HG03097 (cell line): ENCODE data around the gene SELENOO.

Source experiments
- ATAC-seq: cut with Tn5 transposase; IDR thresholded peaks from one replicate; pipeline ENCODE4 v1.9.1; 2021; ENCODE audit not compliant: unreplicated experiment, low FRiP score

SELENOO gene

DNA sequence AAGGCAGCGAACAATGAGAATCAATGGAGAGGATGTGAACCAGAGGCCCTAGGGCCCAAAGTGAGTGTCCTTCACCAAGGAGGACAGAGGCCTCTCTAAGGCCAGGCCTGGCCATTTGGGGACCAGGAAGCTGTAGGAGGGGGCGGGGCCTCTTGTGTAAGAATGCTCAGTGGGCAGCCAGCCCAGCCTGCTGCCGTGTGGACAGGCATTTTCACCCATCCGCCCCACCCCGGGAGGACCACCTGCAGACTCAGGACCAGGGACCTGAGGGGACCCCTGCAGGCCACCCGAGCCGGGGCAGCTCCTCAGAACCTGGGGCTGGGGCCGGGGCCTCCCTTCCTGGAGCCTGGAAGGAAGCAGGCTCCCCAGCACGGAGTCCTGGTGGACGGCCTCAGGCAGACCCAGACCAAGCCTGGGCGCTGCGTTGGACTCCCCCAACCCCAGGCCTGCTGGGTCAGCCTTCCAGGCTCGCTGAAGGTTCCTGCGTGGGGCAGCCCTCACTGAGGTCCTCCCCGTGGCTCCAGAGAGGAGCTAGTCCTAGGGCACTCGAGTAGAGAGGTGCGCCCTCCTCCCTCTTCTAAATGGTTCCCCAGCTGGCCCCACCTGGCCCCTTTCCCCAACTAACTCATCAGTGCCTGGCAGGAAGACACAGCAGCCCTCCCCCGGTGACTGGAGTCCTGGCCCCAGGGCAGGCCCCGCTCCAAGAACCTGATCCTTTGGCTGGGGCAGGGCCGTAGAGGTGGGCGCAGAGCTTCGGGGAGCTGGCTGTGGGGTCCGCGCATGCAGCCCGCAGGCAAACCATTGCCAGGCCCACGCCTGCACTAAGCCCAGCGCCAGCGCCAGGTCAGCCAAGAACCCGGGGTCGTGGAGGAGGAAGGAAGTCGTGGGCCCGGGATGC, 16.6 kb upstream of the SELENOO start:
- ATAC-seq: no peak

DNA sequence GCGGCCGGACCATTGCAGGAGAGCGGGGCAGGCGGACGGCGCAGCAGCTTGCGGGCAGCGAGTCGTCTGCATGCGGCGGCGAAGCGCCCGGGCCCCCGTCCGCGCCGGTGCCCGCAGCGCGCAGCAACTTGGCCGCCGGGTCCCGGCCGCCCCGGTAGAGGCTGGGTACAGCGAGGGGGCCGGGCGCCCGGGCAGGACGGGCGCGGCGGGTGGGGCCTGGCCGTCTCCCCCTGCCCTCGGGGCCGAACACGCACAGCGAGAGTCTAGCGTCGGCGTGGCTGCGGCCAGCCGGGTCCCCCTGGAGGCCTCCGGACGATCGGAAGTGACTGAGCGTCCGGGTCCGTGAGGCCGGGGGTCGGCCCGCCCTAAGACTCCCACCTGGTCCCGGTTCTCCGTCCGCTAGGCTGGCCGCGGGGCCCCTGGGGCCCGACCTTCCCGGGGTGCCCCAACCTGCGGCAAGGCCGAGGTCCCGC, 15.9 kb upstream of the SELENOO start:
- no peak for ATAC-seq

DNA sequence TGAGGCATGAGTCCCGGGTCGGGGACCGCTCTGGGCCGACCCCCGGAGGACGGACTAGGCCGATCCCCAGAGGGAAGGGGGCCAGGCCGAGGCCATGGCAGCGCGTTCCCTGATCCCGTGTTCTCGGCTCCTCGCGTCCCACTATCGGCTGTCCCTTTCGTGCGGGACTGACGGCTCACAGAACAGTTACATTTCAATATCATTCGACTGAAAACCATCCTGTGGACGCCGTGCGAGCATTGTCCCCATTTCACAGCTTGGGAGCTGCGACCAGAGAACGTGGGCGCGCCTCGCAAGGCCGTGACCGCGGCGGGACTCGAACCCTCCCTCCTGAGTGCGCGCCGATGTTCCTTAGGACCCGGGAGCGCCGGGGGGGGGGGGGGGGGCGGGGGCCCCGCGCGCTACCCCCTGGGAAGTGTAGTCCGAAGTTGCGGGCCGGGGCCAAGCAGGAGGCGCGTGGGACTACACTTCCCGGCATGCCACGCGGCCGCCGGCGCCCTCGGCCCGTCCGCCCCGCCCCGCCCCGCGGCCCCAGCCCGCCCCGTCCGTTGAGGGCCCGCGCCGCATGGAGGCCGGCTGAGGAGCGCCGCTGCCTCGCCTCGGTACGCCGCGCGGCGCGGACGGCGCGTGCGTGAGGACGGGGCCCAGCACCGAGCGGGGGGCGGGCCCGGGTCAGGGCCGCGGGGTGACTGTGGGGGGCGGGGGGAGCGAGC, 15.3 kb upstream of the SELENOO start, which contains the start of gene TRABD:
TRABD (plus strand) TSS at position 539 of the 713 bp plus-strand sequence. CDS start 7,148 bp downstream, outside the sequence.
- peak; percentile 29 for ATAC-seq

DNA sequence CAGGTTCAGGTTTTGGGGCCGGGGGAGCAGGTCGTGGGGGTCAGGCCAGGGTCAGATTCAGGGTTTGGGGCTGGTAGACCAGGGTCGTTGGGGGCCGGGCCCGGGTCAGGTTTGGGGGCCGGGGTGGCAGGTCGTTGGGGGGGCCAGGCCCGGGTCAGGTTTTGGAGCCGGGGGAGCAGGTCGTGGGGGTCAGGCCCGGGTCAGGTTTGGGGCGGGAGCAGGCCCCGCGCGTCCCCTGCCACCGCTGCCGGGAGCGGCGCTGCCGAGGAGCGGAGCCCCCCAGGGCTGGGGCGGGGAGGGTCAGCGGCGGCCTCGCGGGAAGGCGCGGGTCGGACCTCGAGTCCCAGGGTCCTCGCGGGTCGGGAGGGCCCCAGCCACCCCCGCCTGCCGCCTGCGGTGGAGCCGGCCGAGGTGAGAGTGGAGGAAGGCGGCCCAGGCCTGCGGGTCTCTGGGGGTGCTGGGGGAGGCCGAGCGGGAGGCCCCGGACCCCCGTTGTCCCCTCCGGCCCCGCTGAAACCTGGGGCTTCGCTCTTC, 14.6 kb upstream of the SELENOO start:
- ATAC-seq: no peak

DNA sequence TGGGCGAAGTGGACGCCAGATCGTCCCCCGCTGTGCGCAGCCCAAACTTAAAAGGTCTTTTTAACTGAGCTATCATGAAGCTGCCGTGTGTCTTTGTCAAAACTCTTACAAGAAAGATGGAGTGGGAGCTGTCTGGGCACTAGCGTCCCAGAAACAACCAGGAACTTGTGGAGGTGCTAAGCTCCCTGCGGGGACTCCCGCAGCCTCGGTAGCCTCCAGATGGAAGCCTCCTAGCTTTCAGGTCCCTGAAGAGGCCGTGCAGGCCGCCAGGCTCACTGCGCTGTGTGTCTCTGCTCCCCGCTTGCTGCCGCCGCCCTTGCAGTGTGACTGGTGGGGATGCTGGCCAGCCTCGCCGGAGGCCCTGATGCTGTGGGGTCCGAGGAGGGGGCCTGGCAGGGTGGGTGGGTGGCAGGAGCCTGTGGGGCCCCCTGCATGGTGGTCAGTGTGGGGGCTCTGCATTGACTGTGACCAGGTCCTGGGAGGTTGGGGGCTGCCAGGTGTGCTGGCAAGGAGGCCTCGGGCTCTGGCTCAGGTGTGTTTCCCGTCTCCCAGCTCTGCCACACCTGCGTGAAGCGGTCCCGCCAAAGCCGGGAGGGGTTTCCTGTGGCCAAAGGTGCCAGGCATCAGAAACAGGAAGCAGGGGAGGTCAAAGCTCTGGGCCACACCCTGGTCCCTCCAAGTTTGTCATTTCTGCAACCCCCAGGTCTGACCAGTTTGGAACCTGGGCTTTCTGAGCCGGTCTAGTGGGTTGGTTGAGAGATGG, 13.9 kb upstream of the SELENOO start:
- no peak for ATAC-seq

DNA sequence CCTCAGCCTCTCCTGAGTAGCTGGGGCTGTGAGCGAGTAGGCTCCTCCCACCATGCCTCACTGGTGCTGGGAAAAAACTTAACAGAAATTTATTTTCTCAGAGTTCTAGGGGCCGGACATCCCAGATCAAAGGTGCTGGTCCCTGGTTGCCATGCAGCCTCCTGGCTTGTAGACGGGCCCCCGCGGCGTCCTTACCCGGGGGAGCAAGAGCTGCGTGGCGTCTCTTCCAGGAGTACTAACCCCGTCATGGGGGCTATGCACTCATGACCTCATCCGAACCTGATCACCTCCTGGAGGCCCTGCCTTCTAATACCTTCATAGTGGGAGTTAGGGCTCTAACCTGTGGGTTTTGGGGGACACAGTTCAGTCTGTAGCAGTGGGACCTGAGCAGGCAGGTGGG, 12.5 kb upstream of the SELENOO start:
- no peak for ATAC-seq

DNA sequence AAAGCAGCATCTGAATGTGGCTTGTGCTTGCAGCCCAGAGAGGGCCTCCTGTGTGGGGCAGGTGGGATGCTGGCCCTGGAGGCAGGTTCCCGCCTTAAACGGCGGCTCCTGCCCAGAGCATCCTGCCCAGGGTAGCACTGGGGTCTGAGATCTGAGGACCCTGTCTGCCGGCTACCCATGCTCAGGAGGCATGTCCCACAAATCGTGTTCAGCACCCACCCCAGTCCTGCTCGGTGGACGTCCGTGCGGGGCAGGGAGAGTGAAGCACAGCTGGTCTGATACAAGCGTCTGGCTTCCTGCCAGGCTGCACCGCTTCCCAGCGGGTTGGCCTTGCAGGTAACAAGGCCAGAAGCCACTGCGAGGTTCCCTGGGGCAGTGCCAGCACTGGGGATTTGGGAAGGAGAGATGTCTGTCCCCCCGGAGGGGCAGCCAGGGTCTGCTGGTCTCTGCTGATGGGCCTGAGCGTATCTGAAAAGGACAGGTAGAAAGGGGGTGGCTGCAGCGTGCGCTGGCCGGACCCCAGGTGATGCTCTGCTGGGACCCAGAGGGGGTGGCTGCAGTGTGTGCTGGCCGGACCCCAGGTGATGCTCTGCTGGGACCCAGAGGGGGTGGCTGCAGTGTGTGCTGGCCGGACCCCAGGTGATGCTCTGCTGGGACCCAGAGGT, 11.5 kb upstream of the SELENOO start:
- no peak for ATAC-seq

DNA sequence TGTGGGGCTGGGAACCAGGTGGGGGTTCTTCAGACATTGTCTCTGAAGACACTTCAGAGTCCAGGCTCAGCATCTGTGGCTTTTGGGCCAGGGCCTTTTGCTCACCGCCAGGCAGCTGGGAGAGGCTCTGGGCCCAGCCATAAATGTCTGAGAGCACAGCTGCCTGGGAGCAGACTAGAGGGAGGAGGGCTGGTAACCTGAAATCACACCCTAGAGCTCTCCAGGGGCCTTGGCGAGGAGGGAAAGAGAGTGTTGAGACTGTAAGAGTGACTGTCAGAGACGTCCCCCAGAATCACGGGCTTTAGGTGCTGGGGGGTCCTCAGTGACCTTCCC, 11.0 kb upstream of the SELENOO start:
- ATAC-seq: no peak

DNA sequence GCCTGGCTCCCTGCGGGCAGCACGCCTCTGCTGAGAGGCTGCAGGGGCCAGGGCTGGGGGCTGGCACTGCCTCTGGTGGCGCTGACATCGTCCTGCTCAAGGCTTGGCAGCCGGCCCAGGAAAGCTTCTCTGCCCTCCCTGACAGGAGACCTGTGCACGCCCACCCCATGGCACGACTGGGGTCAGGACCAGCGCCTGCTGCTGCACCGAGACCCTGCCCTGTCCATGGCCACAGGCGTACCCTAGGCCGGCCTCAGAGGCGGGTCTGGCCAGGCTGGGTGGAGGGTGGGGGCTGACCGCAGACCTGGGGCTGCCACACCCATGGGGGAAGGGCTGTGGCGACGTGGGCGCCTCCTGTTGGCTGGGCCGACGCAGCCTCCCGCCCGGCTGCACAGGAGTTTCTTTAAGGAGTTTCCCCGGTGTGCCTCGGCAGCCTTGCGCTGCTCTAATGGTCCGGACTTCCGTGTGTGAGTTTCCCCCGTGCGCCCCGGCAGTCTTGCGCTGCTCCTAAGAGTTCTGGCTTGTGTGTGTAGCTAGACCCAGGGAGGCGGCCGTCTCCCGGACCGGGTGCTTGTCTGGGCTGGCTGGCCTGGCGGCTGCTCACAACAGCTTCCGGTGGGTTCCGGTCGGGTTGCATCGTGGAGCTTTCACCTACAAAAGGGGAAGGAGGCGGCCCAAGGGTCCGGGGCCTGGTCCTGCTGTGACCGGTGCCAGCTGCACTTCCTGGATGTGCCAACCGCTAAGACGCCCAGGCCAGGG, 10.4 kb upstream of the SELENOO start:
- ATAC-seq: peak; percentile 40

DNA sequence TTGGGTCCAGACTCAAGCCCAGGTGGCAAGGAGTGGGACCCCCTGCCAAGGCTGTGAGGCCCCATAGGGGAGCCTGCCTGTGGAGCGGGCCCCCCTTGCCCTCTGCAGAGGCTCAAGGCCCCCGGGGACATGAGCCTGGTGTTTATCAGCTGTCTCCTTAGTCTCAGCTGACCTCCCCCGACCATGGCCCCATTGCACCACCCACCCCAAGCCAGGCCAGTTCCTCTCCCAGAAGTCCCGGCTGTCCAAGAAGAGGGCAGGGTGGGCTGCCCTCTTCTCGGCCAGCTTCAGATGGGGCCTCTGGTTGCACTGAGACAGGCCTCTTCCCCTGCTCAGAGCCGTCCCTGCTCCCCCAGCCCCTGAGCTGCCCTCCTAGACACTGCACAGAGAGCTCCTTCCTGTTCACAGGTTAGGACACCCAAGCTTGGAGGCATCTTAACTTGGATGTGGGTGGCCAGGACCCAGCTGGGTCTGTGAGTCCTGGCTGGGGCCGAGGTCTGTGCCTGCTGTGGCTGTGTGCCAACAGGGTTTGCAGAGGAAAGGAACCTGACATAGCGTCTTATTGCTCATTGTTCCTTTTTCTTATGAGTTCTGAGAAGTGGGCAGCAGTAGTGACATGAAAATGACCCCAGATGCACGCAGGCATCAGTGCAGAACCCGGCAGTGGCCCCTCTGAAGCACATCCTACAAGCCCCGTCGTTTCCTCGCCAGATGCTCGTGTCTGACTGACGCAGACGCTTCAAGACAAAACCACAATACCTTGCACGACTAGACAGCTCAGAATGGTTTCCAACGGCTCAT, 9.7 kb upstream of the SELENOO start:
- ATAC-seq: peak; percentile 26

DNA sequence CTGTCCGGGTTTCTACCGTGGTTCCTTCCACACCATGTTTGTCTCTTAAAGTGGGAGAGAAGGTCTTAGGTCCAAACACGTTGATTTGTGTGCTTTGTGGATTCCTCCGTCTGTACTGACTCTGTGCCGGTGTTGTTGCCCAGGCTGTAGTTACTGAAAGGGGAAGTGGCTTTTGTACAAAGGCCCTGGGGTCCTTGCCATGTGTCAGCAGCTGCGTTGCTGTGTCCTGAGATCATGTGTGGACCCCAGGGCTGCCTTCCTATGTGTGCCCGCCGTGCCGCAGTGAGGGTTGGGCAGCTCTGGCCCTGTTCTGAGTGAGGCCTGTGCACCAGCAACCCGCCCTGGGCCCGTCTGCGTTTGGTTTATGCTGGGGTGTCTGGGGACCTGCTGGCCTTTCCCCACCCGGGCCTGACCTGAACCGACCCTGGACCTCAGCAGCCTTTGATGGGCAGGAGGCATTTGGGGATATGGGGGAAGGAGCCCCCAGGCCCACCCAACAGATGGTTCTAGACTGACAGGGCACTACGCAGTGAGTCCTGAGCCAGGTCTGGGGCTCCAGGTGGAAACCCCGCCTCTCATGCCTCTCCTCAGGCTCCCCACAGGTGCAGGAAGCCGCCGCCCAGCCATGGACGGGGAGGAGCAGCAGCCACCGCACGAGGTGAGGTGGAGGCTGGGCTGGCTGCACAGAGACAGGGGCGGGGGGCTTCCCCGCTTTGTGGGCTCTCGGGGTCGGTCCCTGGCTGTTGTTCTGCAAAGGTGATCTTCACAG, 8.2 kb upstream of the SELENOO start:
- ATAC-seq: no peak

DNA sequence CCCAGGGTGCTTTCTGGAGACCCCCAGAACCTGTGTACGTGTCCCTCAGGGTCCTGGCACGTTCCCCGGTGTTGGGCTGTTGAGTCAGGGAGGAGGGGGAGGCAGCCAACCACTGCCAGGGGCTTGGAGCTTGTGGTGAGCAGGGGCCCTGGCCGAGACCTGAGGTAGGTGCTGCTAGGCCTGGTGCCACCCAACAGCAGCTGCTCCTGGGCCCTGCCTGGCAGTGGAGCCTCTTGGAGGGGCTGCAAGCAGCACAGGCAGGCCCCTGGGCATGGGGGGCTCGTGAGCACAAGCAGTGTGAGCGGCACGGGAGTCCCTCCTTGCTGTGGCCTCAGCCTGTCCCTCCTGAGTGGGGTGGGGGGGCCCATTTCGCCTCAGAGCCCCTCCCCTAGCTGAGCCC, 7.2 kb upstream of the SELENOO start:
- no peak for ATAC-seq

DNA sequence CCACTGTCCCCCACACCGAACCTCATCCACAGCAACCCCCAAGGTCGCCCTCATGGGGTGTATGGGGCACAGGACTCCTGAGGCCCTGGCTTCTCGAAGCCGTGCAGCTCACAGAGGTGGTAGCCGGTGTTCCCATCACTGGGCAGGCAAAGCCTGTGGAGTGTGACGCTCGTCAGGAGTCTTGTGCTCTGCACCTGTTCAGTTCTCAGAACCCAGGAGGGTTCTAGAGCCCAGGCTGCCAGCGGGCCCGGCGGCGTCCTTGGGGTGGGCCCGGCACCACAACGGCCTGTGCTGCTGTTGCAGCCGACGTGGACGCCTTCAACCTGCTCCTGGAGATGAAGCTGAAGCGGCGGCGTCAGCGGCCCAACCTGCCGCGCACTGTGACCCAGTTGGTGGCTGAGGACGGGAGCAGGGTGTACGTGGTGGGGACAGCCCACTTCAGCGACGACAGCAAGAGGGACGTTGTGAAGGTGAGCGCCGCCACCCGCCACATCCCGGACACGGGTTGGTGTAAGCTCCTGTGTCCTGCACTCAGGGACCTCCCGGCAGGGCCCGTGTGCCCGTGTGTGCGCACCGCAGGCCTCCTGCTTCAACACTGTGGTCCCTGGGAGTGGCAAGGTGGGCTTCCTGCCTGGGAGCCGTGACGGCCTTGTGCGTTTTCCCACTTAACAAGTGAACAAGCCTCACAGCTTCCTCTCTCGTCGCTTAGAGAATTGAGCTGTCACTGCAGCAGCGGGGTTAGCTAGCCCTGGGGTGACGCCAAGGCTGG, 6.6 kb upstream of the SELENOO start:
- ATAC-seq: no peak

DNA sequence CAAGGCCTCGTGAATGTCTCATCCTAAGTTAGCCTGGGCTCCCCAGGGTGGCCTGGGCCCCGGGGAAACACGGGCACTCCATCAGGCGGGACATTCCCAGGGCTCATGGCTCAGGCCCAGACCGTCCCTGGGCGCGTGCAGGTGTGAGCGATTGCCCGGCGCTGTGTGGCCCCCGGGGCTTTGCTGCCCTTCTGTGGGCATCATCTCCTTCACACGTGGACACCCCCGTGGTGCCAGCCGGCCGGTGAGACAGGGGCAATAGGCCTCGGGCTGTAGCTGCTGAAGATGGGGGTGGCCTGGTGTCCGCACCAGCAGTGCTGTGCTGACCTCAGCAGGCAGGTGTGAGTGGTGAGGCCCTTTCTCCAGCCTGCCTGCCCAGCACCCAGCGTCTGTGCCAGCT, 4.6 kb upstream of the SELENOO start:
- no peak for ATAC-seq

DNA sequence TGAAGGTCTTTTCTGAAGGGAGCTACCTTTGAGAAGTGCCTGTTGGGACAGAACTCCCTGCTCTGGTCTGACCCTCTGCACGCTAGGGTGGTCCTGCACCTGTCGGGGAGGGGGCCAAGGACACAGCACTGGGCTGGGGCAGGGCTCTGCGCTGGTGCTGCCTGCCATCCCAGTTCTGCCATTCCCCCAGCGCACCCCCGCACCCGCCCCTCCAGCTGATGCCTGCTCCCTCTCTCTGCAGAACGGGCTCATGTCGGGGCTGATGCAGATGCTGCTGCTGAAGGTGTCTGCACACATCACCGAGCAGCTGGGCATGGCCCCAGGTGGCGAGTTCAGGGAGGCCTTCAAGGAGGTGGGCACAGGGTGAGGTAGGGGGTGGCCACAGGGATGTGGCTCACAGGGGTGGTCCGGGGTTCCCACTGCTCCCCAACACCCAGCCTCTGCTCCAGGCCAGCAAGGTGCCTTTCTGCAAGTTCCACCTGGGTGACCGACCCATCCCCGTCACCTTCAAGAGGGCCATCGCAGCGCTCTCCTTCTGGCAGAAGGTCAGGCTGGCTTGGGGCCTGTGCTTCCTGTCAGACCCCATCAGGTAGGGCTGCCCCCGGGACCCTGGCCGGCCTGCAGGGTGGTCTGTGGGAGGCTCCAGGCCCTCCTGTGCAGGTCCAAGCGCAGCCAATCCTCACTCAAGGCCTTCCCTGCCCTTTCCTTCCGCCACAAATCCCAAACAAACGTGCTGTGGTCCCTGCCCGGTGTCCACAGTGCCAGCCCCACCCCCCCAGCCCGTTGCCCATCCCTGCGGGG, 3.6 kb upstream of the SELENOO start:
- ATAC-seq: no peak

DNA sequence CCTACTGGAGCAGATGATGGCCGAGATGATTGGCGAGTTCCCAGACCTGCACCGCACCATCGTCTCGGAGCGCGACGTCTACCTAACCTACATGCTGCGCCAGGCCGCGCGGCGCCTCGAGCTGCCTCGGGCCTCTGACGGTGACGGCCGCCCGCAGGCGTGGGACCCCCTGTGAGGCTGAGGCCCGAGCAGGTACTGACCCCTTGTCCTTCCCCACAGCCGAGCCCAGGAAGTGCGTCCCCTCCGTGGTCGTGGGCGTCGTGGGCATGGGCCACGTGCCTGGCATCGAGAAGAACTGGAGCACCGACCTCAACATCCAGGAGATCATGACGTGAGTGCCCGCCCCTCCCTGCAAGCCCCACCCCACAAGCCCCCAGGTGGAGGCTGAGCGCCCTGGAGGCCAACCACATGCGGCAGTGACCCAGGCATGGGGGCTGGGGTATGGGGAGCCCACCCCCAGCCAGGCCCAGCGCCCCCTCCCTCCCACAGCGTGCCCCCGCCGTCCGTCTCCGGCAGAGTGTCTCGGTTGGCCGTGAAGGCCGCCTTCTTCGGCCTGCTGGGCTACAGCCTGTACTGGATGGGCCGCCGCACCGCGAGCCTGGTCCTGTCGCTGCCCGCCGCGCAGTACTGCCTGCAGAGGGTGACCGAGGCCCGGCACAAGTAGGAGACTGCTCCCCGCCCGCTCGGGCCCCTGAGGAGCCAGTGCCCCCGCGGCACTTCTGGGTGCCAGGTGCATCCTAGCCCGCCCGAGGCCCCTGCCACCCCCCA, 2.8 kb upstream of the SELENOO start:
- no peak for ATAC-seq
